ENCODE data around the gene ANTXR1.

Gene ANTXR1

GRCh38 chr2:69139778-69140670 is 127.0 kb downstream of the ANTXR1 start:
- no peak for DNase-seq

- no peak for DNase-seq
Observed at GRCh38 chr2:69141061-69141460, 128.1 kb downstream of the ANTXR1 start.

GRCh38 chr2:69143748-69144360 is 130.9 kb downstream of the ANTXR1 start:
- DNase-seq, result no peak

- DNase-seq, result no peak
Observed at GRCh38 chr2:69145204-69145603, 132.2 kb downstream of the ANTXR1 start.

- no peak for DNase-seq
Observed at GRCh38 chr2:69147841-69148533, 135.0 kb downstream of the ANTXR1 start.

- DNase-seq, result no peak
Observed at GRCh38 chr2:69149631-69150215, 136.7 kb downstream of the ANTXR1 start.

GRCh38 chr2:69151931-69152330 is 139.0 kb downstream of the ANTXR1 start:
- DNase-seq, result no peak

- DNase-seq, result no peak
Observed at GRCh38 chr2:69152847-69153583, 140.0 kb downstream of the ANTXR1 start.

- DNase-seq, result no peak
Observed at GRCh38 chr2:69154106-69154505, 141.1 kb downstream of the ANTXR1 start.

- no peak for DNase-seq
Observed at GRCh38 chr2:69156624-69157023, 143.6 kb downstream of the ANTXR1 start.

- no peak for DNase-seq
Observed at GRCh38 chr2:69157441-69157840, 144.5 kb downstream of the ANTXR1 start.

GRCh38 chr2:69159986-69160385 is 147.0 kb downstream of the ANTXR1 start:
- DNase-seq, result no peak

GRCh38 chr2:69162057-69162456 is 149.1 kb downstream of the ANTXR1 start:
- no peak for DNase-seq

GRCh38 chr2:69163109-69163508 is 150.1 kb downstream of the ANTXR1 start:
- DNase-seq, result no peak

GRCh38 chr2:69163556-69163955 is 150.6 kb downstream of the ANTXR1 start:
- DNase-seq, result no peak

GRCh38 chr2:69164061-69164778 is 151.2 kb downstream of the ANTXR1 start:
- DNase-seq, result no peak

GRCh38 chr2:69165091-69165880 is 152.3 kb downstream of the ANTXR1 start:
- no peak for DNase-seq

- DNase-seq, result no peak
Observed at GRCh38 chr2:69166465-69166811, 153.5 kb downstream of the ANTXR1 start.

GRCh38 chr2:69166812-69167468 is 154.0 kb downstream of the ANTXR1 start:
- no peak for DNase-seq

- no peak for DNase-seq
Observed at GRCh38 chr2:69167469-69167822, 154.5 kb downstream of the ANTXR1 start.
